ENCODE measurements around the gene YTHDF1.

Gene YTHDF1

DNA sequence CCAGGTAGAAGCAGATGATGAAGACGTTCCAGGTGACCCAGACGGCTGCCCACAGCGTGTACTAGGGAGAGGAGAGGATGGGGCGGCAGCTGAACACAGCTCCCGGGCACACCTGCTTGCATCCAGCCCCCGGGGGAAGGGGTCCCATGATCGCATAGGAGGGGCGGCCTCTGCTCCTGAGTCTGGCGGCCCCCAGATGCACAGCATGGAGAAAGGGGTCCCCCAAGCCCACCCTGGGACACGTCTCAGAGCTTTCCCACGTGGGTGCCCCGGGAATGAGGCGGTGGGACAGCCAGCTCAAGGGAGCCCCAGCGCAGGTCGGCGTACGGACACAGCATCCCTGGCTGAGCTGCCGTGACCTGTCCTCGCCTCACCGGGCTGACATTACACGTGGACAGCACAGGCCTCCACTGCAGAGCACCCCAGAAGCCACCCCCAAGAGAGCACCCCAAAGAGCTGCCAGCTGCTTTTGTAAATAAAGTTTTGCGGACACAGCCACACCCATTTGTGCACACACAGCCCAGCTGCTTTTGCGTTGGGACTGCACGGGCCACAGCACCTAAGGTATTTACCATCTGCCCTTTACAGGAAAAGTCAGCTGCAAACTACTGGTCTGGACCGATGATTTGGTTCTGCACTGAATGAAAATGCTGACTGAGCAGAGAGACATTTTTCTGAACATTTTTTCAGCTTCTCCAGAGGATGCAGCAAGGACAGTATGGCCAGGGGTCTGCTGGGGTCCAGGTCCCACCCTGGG lies 33.1 kb upstream of the YTHDF1 start:
- no peak for DNase-seq (ENCODE audit: low spot score)

DNA sequence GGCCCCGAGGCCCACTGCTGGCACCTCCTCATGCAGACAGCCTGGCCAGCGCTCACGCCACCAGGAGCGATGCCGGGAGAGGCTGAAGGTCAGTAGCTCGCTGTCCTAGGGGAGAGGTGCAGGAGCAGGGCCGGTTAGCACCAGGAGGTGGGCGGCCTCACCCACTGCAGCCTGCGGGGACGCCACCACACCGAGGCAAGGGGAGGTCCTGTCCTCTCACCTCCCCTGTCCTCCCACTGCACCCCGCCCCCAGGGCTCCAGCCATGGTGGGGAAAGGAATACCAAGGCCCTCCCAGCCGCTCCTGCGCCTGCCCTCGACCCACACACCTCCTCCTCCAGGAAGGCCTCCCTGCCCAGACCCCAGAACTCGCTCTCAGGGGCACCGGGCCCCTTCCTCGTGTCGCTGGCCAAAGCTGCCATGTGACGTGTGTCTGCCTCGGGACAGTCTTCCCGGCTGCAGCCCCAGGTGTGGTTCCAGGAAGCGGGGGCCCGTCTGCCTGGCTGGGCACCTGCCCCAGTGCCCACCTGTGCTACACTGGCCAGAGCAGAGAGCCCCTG lies 31.8 kb upstream of the YTHDF1 start:
- no peak for DNase-seq (ENCODE audit: low spot score)

DNA sequence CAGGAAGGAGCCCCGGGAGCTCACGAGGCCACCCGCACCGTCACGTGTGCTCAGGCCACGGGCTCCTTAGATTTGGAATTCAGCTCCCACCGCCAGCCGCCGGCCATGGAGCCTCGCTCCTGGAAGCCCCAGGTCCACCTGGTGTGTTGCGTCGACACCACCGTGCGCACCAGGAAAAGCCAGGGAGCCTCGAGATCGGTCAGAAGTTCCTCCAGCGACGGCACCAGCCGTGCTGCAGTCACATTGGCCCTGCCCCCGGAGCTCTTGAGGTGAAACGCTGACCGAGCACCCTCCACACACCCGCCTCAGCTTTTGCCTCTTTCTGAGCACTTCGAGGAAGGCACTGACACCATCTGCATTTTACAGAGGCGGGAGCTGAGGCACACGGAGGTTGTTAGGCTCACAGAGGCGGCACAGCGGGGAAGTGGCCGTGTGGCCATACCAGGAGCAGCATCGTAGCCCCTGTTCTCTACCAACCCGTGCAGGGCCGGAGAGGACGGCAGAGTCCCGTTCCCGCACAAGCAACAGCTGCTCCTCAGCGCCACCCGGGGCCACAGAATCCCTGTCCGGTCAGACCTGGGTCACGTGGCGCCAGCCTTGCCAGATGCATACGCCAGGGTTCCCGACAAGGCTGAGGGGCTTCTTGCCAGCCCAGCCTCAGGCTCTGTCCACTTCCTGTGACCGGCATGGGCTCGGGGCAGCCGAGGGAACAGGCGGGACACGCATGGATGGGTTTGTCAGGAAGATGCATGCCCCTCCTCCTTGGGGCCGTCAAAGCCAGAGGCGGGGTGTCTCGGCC lies 30.8 kb upstream of the YTHDF1 start:
- DNase-seq (ENCODE audit: low spot score): no peak

DNA sequence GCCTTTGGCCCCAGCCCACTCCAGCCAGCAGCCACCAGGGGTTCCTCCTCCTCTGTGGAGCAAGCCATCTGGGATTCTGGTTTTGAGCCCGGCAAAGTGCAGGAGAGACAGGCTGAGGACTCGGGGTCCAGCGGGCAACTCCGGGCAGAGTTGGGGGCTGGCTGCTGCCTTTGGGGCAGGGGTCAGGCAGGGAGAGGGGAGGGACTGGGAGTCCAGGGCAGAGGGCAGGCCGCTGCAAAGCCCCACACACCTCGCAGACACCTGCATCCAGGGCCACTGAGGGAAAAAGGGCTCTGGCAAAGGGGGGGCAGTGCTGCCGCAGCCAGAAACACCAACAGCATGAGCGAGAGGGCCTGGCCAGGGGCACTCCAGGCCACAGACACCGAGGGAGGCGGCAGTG lies 28.5 kb upstream of the YTHDF1 start:
- DNase-seq (ENCODE audit: low spot score): no peak

DNA sequence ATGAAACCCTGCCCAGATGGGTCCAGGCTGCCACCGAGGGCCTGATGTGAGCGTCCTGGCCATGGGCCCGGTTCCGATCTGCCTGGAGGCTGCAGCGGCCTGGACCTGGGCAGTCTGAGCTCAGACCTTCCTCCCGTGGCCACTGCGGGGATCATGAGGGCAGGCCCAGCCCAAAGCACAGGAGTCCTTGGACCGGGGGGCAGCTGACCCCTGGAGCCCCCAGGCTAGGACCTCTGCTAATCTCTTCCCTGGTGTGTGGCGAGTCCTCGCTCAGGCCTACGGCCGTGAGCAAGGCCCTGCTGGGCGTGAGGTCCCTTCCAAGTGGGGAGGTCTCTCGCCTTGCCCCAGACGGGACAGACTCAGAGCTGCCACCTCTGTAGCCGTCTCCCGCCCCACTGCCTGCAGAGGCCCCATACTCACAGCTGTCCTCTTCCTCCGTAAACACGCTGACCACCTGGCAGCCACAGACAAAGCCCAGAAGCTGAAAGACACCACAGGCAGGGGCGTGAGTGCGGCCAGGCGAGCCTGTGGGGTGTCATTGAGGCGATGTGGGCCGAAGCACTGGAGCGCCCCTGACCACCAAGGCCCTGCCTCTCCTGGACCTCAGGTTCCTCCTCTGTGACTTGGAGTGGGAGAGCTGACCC lies 27.8 kb upstream of the YTHDF1 start:
- DNase-seq (ENCODE audit: low spot score): no peak

DNA sequence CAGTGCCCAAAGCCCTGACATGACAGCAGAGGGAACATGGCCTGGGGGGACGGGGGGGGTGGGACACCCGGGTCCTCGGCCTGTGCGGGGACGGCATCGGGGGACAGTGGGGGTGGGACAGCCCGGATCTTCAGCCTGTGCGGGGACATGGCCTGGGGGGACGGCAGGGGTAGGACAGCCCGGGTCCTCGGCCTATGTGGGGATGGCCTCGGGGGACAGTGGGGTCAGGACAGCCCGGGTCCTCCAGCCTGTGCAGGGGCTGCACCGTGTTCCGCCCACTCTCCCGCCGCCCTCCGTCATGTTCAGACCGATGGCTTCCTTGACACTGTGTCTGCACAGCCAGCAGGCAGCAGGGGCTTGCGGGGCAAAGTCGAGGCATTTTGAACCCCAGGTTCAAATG lies 26.8 kb upstream of the YTHDF1 start:
- no peak for DNase-seq (ENCODE audit: low spot score)

DNA sequence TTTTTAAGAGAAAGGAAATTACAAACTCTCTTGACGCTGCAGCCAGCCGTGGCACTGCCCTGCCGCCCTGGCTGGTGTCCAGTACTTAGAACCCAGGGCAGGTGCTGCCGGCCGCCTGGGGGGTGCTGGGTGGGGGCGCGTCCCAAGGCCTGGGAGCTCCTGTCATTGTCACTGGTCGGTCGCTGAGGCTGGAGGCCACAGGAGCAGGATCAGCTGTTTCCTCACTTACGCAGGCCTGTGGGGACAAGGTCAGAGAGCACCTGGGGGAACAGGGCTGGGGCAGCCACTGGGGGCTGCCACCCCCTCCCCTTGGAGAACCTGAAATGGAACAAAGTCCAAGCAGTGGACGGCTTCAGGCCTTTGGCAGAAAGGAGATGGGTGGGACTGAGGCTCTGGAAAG lies 25.3 kb upstream of the YTHDF1 start:
- no peak for DNase-seq (ENCODE audit: low spot score)

DNA sequence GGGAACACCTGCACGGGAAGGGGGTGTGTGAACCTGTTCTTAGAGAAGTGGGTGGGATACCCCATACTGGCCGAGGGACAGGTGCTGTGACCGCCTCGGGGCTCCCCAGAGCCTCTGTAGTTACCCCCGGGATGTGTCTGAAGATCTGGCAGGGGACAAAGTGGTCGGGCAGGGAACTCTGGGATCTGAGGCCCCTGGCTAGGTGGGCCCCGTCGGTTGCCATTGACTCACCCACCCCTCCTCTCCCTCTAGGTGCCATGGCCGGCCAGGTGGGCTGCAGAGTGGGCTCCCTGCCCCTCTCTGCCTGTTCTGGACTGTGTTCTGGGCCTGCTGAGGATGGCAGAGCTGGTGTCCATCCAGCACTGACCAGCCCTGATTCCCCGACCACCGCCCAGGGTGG lies 24.1 kb upstream of the YTHDF1 start:
- DNase-seq (ENCODE audit: low spot score): no peak

DNA sequence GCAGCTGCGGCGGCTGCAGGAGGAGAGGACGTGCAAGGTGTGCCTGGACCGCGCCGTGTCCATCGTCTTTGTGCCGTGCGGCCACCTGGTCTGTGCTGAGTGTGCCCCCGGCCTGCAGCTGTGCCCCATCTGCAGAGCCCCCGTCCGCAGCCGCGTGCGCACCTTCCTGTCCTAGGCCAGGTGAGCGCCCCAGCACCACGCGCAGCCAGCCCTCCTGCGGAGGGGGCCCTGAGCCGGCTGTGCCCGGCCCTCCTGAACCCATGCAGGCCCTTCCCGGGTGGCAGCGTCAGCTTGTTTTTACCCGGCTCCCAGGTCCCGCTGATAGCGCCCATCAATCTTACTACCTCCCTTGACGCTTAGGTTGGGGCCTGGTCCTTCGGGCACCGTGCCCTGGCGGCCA lies 23.5 kb upstream of the YTHDF1 start:
- no peak for DNase-seq (ENCODE audit: low spot score)

DNA sequence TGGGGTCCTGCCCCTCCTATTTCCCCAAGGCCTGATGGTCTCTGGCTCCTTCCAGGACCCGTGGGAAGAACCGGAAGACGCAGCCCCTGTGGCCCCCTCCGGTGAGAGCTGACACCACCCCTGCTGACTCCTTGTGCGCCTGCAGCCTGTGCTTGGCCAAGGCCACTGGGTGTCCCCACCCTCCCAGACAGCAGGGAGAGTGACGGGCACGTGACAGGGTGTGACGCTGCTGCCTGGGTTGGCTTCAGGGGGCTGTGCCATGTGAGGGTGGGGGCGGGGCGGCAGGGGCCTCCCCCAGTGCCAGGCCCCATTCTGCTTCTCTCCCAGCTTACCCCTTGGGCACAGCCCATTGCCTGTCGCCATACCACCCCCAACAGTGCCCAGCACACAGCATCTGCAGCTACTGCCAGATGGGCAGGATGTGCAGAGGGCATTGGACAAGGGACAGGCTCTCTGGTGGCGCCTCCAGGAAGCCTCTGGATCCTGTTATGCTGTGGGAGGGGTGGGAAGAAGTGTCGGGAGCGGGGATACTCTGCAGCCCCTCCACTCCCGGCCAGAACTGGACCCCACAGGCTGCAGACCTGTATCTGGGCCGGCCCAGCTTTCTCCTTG lies 22.7 kb upstream of the YTHDF1 start:
- no peak for DNase-seq (ENCODE audit: low spot score)

DNA sequence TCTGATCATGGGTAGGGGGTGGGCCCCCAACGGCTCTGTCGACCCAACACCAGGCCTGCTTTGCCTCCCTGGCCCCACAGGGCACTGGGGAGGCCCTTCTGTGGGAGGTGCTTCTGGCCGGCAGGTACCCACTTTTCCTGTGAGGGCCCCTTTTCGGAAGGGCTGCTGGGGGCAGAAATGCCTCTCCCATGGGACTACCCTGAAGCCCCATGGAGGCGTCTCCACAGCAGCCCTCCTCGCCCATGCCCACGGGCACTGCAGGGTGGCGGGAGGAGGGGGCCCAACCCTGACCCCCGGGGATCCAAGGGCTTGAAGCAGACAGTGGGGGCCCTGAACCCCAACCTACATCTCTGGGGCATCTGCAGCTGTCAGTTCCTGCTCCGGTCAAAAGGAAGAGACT lies 22.1 kb upstream of the YTHDF1 start:
- DNase-seq (ENCODE audit: low spot score): no peak

DNA sequence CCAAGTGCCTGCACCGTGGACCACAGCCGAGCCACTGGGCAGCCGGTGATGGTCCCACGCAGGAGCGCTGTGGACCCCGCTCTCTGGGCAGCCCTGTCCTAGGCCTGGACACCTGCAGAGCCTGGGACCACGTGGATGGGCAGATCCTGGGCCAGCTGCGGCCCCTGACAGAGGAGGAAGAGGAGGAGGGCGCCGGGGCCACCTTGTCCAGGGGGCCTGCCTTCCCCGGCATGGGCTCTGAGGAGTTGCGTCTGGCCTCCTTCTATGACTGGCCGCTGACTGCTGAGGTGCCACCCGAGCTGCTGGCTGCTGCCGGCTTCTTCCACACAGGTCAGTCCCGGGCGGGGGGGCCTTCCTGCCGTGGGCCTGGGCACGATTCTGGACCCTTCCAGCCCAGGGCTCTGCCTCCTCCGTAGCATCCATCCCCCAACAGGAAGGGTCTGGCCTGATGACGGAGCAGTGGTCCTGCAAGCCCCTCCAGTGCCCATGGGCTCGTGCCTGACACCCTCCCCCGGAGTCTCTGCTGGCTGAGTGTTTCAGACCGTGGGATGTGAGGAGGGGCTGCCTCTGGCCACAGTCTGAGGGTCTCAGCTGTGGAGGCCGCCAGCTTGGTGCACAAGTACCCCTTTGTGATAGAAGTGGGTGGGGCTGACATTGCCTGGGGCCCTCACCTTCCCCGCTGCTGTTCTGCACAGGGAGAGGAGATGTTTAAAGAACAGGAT lies 20.3 kb upstream of the YTHDF1 start:
- no peak for DNase-seq (ENCODE audit: low spot score)

DNA sequence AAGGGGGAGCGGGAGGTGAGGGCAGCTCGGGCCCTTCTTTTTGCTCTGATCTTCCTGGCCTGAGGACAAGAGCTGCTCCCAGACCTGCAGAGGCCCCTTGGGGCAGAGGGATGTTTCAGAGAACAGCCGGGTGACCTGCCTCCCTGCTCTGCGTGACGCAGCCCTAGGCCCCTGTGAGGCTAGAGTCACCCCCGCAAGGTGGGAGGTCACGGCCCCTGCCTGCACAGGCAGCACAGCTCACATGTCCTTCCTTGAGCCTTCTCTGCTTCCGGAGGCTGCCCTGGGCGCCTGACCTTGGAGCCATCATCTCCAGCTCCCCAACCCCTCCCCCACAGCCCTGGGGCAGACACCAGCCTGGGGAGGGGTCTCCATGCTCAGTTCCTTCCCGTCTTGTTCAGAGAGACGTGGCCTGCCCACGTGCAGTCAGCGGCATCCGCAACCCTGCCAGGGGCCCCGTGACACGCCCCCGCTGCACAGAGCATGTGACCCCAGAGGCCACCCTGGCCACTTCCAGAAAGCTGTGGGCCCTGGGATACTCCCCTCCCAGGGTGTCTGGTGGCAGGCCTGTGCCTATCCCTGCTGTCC lies 19.6 kb upstream of the YTHDF1 start, which contains the start of gene BIRC7:
BIRC7 (plus strand) TSS at position 507 of the 585 bp plus-strand sequence. CDS start 192 bp downstream, outside the sequence.
- no peak for DNase-seq (ENCODE audit: low spot score)

DNA sequence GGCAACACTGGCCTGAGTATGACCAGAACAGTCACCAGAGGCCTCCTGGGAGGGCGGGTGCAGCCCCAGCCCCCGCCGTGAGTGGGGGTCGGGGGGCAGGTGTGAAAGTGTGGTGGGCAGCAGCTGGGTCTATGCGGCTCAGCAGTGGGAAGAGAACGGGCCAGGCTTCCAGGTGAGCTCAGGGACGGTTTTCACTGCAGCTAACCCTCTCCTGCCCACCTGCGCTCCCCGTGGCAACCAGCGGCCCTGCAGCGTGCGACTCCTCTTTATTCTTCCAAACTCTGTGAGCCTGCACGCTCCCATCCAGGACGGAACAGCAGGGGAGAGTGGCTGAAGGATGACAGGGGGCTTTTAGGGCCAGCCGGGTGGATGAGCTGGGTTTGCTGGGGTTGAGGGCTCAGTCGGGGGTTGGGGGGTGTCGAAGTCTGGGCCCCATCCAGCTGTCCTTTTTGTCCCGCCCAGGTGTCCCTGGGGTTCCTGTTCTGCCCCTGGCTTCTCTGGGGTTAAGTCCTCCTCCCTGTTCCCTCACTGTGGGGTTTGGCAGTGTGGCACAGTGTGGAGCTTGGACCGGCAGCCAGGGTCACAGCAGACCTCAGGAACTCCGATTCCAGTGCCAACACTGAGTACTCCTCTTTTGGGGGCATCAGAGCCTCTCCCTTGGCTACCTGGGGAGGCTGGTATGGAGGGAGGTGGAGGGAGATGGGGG lies 18.9 kb upstream of the YTHDF1 start:
- DNase-seq (ENCODE audit: low spot score): no peak

DNA sequence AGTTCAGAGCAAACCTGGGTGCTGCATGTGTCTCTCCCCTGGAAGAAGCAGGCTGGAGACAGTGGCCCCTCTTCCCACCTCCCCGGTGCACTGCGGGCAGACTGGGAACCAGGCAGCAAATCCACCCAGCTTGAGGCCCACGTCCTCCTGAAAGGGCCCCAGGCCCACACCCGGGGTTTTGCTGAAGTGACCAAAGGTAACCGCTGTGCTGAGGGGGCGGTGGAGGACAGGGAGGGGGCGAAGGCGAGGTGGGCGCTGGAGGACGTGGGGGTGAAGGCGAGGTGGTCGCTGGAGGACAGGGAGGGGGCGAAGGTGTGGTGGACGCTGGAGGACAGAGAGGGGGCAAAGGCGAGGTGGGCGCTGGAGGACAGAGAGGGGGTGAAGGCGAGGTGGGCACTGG lies 18.0 kb upstream of the YTHDF1 start:
- no peak for DNase-seq (ENCODE audit: low spot score)

DNA sequence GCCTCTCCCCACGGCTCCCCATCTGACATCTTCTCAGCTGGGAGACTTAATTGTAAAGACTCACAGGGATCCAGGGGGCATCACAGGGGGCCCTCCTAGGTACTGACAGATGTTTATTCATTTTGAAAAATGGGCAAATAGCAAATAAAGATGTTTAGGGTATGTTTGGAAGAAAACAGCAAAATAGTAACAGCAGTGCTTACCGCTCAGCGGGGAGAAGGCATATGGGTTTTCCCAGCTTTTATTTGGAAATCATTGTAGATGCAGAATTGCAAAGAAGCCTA lies 17.1 kb upstream of the YTHDF1 start:
- no peak for DNase-seq (ENCODE audit: low spot score)

DNA sequence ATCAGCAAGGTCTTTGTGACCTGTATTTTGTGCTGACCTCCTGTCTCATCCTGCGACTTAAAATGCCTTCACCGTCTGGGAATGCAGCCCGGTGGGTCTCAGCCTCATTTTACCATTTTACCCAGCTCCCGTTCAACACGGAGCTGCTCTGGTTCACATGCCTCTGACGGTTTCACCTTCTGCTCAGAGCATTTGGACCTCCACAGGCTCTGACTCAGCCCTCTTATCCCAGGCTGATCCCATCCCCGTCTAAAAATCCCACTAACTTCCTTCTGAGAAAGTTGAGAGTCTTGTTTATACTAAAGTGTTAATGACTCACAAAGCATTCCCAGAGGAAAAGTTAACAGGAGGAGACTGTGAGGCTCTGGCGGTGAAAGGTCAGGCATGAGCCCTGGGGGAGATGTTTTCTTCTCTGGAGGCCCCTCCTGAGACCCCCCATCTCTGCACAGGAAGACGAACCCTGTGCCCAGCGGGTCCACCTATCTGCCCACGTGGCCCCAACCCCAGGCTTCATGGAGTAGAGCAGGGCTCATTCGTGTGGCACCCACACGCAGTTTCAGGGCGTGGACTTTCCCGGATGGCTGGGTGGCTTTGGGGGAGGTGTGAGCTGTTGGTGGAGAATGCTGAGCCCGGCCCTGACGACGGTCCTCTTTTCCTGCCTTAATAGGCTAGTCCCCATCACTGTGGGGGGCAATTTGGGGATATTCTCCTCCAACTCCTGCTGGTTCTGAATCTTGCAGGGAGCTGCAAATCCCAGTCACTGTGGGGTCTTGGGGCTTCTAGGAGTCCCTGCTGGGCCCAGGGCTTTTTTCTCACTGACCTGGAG lies 16.5 kb upstream of the YTHDF1 start:
- no peak for DNase-seq (ENCODE audit: low spot score)

DNA sequence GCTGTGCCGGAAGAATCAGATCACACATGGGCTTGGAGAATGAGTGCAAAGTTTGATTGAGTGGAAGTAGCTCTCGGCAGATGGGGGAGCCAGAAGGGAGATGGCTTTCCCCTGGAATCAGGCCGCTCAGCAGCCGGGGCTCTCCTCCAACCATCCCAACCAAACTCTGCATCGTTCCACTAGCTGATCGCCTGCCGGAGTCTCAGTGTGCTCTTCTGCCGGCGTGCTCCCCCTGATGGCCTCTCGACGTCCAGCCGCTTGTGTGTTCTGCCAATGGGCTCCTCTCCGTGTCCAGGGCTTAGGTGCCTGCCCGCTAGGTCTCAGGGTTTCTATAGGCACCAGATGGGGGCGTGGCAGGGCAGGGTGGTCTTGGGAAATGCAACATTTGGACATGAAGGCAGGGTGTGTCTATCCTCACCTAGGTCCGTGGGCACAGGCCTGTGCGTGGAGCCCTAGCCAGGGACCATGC lies 14.9 kb upstream of the YTHDF1 start:
- no peak for DNase-seq (ENCODE audit: low spot score)

DNA sequence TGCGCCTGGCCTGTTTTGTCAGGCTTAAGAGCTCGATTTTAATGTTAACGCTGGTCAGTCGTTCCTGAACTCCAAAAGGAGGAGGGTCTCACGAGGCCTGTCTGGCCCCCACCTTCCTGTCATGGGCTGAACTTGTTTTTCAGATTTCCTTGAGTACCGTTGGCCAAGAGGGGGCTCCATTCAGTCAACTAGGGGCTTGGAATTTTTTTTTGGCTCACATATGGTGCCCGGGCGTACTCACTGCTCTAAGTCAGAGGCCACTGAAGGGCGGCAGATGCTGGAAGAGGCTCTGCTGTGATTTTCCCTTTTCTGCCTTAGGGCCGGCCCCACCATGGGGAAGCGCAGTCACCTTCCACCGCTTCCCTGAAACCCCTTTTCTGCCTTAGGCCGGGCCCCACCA lies 12.9 kb upstream of the YTHDF1 start:
- DNase-seq (ENCODE audit: low spot score): no peak

DNA sequence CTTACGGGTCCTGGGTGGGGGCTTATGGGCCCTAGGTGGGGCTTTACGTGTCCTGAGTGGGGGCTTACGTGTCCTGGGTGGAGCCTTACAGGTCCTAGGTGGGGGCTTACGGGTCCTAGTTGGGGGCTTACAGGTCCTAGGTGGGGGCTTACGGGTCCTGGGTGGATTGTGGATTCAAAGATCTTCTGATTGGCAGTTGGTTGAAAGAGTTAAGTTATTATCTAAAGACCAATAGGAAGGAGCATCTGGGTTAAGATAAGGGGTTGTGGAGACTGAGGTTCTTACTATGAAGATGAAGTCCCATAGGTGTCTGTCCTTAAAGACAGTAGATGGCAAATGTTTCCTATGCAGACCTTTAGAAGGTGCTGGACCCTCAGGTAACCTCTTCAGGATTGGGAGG lies 11.3 kb upstream of the YTHDF1 start:
- DNase-seq (ENCODE audit: low spot score): no peak

Measured in putamen (tissue), 1 donor.